ENCODE measurements around the gene CDH23. TPM values are rescaled to one million over a fixed set of nuclear protein-coding genes. Genes with fewer than 3 reads are reported as not detected.

CDH23 gene
- total and polyA plus RNA-seq, 9 of the 15 experiments (the other 6 are each of a cell fraction or from before 2014, with no cell fraction given), result 0.18 to 1.2 (median 0.47) TPM

DNA sequence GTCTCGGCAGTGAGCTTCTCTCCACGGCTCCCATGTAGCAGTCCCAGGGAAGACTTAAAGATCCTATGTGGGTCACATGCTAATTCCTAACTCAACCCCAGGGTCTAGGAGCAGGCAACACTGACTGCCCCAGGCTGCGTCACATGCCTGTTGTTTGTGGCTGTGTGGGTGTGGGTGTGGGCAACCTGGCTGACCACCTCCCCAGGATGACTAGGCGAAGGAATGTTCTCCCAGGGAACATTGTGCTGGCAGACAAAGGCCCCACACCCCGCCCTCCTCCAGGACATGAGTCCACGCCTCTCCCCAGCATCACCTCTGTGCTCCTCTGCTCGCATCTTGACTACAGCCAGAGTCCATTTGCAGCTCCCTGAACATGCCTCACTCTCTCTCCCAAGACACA is 47.3 kb upstream of the CDH23 start:
- Histone ChIP-seq H3K9me3 (replicated peaks; ENCODE audit: control insufficient read depth, insufficient read depth, low read depth, low read length) (no peaks in the 10 kb centered on the region), H3K27me3 (ENCODE audit: control insufficient read depth in 2 of 2, insufficient read depth in 2 of 2, low read length in 2 of 2) (no peaks in the 10 kb centered on the region), H3K79me2 (ENCODE audit: control insufficient read depth, insufficient read depth, low read length) (no peaks in the 10 kb centered on the region), H3K27ac (ENCODE audit: extremely low read depth, low read depth, low read length) (no peak overlapping the region), H3K36me3 (ENCODE audit: control insufficient read depth, insufficient read depth, low read length) (no peaks in the 10 kb centered on the region), H3K4me2 (ENCODE audit: insufficient read depth, low read length) (no peak overlapping the region), H3K9me1 (ENCODE audit: control insufficient read depth, insufficient read depth, low read length) (no peaks in the 10 kb centered on the region), H3K4me3 (no peak overlapping the region), H3K4me1 (replicated peaks in 1 of 2; ENCODE audit: control insufficient read depth in 2 of 2, insufficient read depth in 2 of 2, low read length in 2 of 2) (peaks cover 10 to 11% of the 10 kb centered on the region in 2 experiments; a peak in 4 of 5 replicates), H2AFZ (ENCODE audit: low read depth, low read length) (no peak overlapping the region), H4K20me1 (replicated peaks; ENCODE audit: control insufficient read depth, insufficient read depth, low read length) (no peaks in the 10 kb centered on the region; the same call in 1 of the 2 replicates), H3K9ac (ENCODE audit: insufficient read depth in 1 of 2, low read depth in 2 of 2, low read length in 2 of 2) (no peak overlapping the region)
- 57% methylated on average over 7 of the region's 7 CpGs for WGBS (ENCODE audit: insufficient coverage, low coverage, missing lambda C conversion rate)
- ATAC-seq (no peak), FAIRE-seq (no peak), DNase-seq (ENCODE audit: extremely low read depth in 1 of 4, low spot score in 3 of 4) (peak in 2 of 4 experiments; percentile 55 to 59)
- TF ChIP-seq ZNF695 (CRISPR knock-in tag; IDR thresholded peaks at IDR 0.05), result no peak
- TF ChIP-seq EGR1 (conservative IDR thresholded peaks at IDR 0.05), result peak; percentile 47
- no TSS peak for BruUV-seq (replicated peaks)
- ChIA-PET POLR2A (interaction anchor here (0.6 to 2.0 kb wide), 5 partner anchors 9 to 1730 kb away, joined by 3 to 7 read pairs (median 4); no protein-coding TSS in a partner anchor), CTCF (ENCODE audit: low intra/inter-chr PET ratio) (no interaction called here)
- intact Hi-C loops (cut with micrococcal nuclease) (no loop called here), in situ Hi-C loops (cut with MboI) (no loop called here)

DNA sequence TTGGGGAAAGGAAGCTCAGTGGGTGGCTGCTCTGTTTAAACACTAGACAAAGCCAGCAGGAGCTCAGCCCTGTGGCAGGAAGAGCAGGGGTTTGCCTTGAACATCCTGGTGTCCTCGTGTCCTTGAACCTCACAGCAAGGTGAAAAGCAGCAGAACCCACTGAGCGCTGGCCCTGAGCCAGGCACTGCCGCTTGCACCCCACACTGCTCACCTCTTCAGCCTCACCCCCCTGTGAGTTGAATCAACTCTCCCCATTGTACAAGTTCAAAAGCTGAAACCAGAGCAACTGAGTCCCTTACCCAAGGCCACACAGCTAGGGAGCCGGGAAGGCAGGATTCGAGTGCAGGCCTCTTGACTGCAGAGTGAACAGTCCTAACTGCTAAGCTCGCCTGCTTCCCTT is 45.6 kb upstream of the CDH23 start:
- CTCF ChIA-PET (ENCODE audit: low intra/inter-chr PET ratio), result interaction anchor here (0.6 to 1.0 kb wide), 2 partner anchors 34 to 197 kb away, joined by 3 read pairs; no protein-coding TSS in a partner anchor
- Histone ChIP-seq H3K4me1 (replicated peaks in 1 of 2; ENCODE audit: control insufficient read depth in 2 of 2, insufficient read depth in 2 of 2, low read length in 2 of 2) (peaks cover 1 to 4% of the 10 kb centered on the region in 2 experiments; a peak in 4 of 5 replicates), H3K9me1 (ENCODE audit: control insufficient read depth, insufficient read depth, low read length) (no peaks in the 10 kb centered on the region), H3K4me2 (ENCODE audit: insufficient read depth, low read length) (no peak overlapping the region), H4K20me1 (replicated peaks; ENCODE audit: control insufficient read depth, insufficient read depth, low read length) (no peaks in the 10 kb centered on the region; the same call in 1 of the 2 replicates), H3K27ac (ENCODE audit: extremely low read depth, low read depth, low read length) (no peak overlapping the region), H3K9me3 (replicated peaks; ENCODE audit: control insufficient read depth, insufficient read depth, low read depth, low read length) (no peaks in the 10 kb centered on the region), H3K79me2 (ENCODE audit: control insufficient read depth, insufficient read depth, low read length) (no peaks in the 10 kb centered on the region), H2AFZ (ENCODE audit: low read depth, low read length) (no peak overlapping the region), H3K4me3 (no peak overlapping the region), H3K9ac (ENCODE audit: insufficient read depth in 1 of 2, low read depth in 2 of 2, low read length in 2 of 2) (no peak overlapping the region), H3K36me3 (ENCODE audit: control insufficient read depth, insufficient read depth, low read length) (no peaks in the 10 kb centered on the region; the same call in 2 of the 3 replicates), H3K27me3 (ENCODE audit: control insufficient read depth in 2 of 2, insufficient read depth in 2 of 2, low read length in 2 of 2) (no peaks in the 10 kb centered on the region)
- ATAC-seq (no peak), FAIRE-seq (no peak), DNase-seq (ENCODE audit: extremely low read depth in 1 of 4, low spot score in 3 of 4) (no peak)
- in situ Hi-C loops (cut with MboI) (no loop called here), intact Hi-C loops (cut with micrococcal nuclease) (no loop called here)
- TF ChIP-seq NFE2 (IDR thresholded peaks at IDR 0.05; ENCODE audit: low read depth) (no peak), NFIC (IDR thresholded peaks at IDR 0.05) (peak; percentile 34; the same call in 1 of the 2 replicates)
- no TSS peak for BruUV-seq (replicated peaks)
- POLR2A ChIA-PET, result interaction anchor here (0.8 to 4.4 kb wide), 2 partner anchors 11 to 26 kb away, joined by 5 to 18 read pairs; no protein-coding TSS in a partner anchor
- 44% methylated on average over 6 of the region's 6 CpGs for WGBS (ENCODE audit: insufficient coverage, low coverage, missing lambda C conversion rate)
